T-helper 22 cell (primary cell): ENCODE results near the gene NRN1.
"Not testable (repeated sequence)": the region's sequence is repeated elsewhere in the genome, so short reads cannot be mapped to it uniquely, and the experiment has no call there.

Source experiments
- DNase-seq: peaks from one replicate; pipeline ENCODE4 v3.0.0-alpha.2; 2020; ENCODE audit warnings: low read depth

Gene NRN1, protein sequence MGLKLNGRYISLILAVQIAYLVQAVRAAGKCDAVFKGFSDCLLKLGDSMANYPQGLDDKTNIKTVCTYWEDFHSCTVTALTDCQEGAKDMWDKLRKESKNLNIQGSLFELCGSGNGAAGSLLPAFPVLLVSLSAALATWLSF

DNA sequence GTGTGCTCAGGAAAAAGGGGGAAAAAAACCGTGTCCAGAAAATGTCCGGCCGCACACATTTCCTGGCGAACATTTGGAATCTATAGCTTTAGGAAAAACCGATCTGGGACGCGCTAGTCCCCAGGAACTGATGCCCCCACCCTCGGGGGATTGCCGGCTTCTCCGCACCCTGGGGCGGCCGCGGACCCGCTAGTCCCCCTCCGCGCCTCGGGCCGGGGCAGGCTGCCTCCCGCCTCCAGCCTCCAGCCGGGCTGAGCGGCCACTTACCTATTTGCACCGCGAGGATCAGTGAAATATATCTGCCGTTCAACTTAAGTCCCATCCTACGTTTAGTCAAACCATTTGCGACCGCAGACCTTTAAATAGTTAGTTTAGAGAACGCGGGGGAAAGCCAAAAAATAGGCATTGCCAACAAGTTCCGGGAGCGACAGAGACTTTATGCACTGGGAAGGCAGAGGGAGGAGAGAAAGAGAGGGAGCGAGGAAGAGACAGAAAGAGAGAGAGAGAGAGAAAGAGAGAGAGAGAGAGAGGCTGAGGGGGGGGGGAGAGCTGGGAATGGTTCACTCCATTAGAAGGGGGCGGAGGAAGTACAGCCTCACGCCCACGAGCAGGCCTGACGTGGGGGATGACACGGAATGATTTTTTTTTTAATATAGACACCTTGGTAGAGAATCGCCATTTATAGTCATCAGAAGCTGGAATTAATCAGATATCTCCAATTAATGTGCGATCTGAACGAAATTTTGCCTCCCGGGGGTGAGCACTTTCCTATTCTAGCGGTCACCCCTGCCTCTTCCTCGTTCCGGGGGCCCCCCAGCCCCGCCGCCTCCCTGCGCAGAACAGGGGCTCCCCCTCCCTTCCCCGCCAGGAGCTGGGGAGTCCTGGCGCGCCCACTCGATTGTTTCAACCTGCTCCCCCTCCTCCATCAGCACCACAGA lies at the start of gene NRN1:
Gene NRN1, minus strand, starts transcription at position 498 of the 938 bp plus-strand sequence. Its CDS starts 176 bp downstream, at position 322.
- no peak for DNase-seq

DNA sequence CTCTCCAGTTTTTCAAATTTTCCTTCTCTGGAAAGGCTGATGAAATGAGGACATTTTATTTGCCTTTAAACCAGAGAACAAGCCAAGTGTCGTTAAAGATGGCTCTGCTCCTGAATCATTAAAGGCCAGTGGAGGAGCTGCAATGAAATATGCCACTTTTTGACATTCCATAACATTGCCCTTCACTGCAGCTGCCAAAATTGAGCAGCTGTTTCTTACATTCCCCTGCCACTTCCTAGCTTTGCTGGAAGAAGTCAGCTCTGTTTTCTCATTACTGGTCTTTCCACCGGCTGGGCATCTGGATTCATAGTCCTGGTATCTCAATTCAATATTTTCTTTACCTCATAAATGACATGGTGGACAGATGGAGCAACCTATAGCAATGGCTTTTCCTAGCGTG lies 45.5 kb upstream of the NRN1 start:
- DNase-seq: no peak

DNA sequence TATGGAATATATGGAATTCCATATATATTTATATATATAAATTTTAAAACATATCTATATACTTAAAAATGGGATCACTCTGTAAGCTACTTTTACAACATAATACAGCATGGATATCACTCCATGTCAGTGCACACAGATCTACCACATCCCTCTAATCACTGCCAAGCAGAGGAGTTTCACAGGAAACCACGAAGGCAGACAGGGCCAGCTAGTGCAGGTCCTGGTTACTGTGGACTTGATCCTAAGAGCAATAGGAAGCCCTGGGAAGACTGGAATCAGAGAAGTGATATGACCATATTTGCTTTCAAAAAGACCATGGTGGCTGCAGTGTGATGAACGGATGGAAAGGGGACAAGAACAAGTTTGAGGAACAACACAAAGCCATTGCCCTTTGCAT lies 40.0 kb upstream of the NRN1 start:
- no peak for DNase-seq

DNA sequence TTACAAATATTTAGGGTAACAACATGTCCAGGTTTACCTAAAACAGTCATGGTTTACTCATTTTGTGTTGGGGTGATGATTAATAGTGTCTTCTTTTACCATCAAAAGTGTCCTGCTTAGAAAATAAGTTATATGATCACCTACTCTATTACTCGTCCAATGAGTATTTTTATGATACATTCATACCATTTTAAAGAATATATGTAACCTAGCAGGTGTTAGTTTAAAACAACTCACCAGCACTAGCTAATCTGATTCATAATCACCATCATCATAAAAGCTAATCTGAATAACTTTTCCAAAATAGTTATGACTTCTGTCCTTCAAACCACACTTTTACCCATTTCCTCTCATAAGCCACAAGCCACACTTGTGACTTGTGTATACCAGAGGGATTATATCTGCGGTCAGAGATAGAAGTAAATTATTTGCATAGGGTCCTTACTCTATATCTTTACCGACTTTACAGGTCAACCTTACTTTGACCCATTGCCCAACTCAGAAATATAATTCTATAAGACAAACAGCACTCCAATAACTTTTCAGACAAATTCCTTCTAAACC lies 33.3 kb upstream of the NRN1 start:
- DNase-seq: no peak

DNA sequence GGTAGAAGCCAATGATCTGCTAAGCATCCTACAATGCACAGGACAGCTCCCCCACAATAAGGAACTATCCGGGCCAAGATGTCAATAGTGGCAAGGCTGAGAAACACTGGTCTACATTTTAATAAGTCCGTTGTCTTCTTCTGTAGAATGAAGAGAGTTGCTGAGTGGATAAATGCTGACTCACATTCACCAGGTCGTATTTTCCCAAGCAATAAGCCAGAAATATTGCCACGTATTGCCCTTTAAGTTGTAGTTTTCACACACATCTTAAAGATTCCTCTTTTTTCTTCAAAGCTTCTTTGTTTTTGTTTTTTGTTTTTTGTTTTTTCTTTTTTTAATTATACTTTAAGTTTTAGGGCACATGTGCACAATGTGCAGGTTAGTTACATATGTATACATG lies 30.5 kb upstream of the NRN1 start:
- no peak for DNase-seq

DNA sequence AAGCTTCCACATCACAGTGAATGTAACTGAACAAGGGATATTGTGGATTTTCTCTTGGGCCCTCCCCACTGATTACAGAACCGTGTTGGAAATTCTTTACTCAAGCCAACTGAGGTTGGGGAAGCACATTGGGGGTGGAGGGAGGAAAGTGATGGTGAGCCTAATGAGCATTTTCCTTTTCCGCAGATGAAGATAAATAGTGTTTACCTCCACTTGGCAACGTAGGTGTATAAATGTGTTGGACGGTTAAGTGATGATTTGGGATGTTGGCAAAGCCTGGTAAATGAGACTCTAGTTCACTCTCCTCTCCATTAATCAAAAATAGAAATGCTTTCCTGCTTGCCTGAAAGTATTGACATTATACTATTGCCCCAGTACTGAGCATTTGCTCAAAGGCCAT lies 27.1 kb upstream of the NRN1 start:
- no peak for DNase-seq

DNA sequence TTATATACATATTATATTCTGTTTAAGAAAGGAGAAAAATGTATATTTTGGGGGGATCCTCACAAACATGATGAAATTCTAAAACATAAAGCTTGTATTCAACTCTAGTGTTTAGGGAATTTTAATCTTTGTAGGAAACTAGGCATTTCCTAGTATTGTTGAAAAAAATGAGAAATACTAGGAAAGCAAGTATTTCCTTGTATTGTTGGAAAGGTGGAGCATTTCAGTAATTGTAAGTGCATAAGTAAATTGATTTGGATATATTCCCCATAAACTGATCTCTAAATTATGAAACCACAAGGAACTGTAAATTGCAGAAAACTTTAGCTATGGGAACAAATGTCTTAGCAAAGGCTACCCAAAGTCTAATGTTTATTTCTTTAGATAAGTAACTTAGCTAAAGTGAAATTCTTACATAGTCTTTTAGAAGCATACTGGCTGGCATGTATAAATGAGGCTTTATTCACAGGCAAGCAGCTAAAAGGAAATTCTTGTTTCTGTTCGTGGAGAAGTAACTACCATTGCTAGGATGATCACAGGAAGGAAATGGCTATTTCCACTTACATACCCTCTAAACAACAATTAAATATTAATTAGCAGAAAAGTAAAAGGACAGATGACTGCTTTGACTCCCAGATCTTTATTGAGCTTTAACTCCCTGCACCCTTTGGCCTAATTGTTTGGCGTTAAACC lies 19.9 kb upstream of the NRN1 start:
- no peak for DNase-seq

DNA sequence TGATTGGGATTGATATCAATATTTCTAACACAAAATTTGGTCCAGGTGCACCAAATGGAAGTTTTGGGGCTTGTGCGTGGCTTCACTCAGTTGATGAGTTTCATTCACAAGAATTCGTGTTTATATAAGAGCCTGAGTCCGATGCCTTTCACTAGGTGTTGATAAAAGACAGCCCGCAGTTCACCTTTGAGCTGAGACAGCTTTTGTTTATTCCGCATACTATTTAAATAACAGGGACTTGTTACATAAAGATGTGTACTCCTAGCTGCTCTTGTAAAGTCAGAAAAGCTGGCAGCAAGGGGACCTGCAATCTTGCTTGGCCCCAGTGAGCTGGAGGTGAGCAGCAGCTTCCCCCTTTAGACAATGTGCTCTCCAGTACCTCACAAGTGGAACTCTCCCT lies 19.0 kb upstream of the NRN1 start:
- no peak for DNase-seq

DNA sequence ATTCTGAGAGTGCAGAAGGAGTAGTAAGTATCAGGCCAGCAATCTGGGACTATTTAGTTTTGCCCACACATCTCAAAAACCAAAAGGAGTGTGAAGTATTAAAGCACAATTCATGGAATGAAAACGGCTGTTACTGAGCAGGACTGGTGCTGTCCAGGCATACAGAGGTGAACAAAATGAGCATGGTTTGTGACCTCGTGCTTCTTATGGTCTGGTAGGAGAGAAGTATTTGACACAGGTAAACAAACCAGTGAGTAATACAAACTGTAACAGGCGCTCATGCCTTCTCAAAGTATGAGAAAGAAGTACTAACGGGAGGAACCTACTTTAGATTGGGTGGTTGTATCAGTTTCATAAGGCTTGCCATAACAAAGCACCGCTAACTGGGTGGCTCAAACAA lies 17.5 kb upstream of the NRN1 start:
- DNase-seq: no peak

DNA sequence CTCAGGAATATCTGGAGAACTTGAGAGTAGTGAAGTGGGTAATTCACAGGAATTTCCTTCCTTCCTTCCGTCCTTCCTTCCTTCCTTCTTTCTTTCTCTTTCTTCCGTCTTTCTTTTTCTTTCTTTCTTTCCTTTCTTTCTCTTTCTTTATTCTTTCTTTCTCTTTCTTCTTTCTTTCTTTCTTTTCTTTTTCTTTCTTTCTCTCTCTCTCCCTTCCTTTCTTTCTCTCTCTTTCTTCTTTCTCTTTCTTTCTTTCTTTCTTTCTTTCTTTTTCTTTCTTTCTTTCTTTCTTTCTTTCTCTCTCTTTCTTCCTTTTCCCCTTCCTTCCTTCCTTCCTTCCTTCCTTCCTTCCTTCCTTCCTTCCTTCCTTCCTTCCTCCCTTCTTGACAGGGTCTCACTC lies 16.1 kb upstream of the NRN1 start:
- DNase-seq: not testable (repeated sequence)

DNA sequence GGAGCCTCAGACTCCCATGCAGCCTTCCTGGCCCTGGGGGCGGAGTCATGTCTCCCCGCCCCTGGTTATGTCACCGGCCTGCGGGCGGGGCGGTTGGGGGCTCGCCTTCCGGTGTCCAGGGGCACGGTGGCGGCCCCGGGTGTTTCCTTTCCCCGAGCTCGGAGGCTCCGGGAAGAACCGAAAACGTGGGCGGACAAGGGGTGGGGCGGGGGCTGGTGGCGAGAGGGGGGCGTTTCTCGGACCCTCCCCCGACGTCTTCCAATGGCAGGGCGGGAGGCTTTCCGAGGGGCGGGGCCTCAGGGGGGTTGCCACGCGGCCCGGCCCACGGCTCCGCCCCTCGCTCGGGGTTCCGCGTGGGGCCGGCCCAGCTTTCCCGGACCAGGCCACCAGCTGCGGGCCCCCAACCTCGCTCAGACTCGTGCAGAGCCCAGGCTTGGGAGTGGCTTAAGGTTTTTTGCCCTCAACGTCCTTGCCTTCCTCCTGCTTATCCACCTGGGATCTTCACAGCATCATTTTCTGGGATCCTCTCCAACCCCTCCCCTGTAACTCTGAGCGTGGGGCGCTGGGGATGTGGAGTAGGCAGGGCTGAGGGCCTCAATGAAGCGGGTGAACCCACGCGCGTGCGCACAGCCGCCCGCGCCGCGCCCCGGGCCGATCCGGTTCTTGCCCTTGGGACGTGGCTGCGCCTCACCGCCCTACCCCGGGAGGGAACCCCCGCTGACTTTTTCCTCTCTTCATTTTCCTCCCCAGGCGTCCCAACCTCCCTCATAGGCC lies 2.1 kb upstream of the NRN1 start:
- DNase-seq: no peak

DNA sequence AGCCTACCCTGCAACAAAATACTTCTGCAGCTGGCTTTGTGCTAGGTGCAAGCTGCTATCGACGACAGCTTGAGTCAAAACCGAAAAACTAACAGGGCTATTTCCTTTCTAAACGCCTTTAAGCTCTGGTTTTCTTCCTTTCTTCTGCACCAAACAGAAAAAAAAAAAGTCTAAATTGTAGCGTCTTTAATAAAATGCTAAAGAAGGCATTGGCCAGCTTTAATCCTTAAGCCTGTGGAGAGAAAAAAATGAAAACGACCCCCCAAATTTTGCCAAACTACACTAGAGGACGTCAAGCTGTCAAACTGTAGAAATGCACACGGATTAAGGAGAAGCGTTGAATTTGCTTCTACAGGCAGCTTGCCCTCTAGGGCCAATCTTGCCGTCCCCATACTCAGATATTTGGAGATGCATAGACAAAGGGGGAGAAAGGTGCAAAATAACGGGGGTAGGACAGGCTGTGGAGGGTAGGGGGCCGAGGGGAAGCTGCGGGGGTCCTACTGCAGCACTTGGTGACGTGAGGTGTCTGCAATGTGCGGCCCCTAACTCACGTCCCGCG lies 1.4 kb upstream of the NRN1 start:
- DNase-seq: no peak

DNA sequence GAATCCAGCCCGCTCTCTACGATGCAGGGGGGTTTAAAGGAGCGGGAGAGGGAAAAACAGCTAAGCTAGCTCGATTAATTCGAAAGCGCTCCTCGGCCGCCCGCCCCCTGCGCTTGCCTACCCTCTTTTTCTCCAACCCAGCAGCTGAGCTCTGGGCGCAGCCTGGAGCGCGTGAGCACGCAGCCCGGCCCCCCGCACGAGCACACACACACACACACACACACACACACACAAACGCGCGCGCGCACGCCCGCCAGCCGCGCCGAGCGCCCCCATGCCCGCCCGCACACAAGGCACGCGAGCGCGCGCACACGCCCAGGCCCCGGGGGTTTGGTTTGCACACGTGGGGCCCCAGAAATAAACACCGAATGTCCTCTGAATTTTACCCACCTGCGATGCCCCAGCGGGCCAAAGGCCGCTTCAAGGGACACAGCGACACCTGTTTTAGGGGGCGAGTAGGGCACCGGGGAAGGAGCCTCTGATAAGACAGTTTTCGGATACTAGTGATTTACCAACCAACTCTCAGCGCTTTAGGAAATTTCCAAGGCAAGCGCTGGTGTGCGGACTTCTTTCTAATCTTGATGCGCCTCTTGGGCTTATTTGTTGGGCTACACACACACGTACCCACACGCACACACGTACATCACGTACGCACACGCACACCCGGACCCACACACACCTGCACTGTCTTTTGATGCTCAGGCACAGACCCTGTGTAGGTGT lies 802 bp upstream of the NRN1 start:
- no peak for DNase-seq

DNA sequence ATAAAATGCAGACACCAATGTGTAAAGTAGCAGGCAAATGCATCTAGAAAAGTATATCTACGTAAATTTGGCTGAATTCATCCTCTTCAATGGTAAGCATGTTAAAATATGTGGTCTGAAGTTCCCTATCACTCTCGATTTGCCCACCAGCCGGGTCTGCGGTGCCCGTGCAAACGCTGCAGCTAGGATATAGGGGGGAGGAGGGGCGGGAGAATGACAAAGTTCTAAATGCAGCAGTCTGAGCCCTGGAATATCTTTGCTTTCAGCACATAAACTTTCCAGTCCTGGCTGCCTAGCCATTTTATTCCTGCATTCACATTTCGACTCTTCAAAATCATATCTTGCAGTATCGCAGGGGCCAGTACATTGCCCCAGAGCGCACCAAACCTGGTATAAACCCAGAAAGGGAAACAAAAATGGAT lies 708 bp downstream of the NRN1 start:
- DNase-seq: no peak

DNA sequence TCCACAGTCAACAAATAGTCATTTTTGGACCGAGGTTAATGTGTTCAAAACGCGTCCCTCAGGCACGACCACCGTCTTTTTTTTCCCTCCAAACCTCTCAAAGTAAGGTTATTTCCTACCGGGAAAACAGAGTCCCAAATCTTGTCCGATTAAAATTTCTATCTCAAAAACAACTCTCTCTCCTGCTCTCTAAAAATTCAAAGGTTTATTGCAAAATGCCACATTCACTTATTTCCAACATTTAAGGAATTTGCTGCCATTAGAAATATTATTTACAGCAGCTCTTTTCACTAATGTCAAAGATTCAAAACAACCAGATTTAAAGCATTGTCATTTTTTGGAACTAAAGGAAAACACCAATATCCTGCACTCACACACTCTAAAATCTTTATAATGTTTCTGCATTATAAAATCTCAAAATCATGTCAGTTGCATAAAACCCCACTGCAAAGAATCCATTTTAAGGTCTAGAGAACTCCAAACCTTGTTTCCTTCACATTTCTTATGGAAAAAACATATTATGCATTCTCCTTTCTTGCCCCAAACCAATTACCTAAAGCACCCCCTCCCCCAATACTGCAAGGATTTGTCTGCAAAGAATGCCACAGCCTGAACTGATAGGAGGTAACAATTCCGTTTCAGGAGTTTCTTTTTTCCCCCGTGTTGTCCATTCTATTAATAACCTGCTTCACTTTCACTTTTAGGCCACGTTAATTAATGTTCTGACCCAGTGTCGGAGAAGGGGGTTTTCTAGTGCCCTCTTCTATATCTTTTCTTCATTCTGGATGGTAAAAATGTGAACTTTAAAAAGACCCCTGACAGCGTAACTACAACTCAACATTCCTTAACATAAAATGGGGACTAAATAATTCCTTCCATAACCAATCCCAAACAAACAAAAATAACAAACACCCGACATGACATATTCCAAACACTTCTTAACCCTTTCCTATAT lies 1.4 kb downstream of the NRN1 start:
- DNase-seq: no peak

DNA sequence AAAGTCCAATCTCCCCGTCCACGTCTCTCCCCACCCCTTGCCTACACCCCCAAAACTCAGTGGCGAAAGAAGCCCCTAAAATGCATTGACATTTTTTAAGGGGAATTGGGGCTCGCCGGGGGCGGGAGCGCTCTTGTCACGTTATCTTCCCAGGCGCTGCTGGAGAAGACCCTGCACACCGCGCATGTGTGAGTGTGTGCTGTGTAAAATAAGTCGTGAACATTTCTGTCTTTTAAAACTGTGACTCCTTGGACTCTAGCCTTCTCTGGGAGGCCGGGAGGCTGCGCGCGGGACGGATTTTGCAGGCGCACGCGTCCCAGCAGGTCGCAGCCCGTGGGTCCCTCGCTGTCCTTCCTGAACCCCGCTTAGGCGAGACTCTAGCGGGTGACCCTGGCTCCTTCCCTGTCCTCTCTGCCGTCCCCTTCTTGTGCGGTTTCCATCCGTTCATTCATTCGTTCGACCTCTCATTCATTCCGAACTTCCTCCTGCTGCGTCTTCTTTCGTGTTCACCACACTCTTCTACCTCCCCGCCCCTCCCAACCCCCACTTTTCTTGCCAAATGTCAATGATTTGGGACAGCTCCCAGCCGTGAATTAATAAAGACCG lies 2.2 kb downstream of the NRN1 start:
- no peak for DNase-seq

DNA sequence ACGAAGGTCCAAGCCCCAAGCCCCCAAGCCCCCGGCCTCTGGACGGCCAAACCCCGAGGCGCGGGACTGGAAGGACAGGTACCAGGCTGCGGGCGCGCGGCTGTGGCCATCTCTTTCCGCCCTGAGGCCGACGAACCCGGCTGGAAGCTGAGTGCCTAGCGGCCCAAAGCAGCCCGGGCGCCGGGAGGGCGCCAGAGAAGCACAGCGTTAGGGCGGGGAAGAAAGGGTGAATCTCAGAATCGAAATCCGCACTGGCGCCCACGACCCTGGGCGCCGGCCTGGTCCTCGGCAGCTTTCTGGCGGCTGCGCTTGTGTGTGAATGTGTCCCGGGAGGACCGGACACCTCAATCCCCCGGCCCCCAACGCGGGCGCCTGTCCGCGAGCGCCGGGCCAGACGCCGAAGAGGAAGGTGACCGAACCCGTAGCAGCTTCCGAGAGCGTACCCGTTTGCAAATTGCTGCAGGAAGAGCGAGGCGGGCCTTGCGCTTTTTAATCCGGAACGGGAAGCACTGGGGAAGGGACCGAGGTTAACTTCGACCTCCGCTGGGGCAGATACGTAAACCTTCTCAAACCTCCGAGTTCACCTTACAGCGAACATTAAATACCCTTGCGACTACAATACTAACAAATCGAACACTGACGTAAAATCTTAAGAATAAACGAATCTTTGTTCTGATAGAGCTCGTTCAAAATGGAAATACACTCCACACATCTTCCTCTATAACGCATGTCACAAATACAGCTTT lies 2.9 kb downstream of the NRN1 start:
- DNase-seq: no peak

DNA sequence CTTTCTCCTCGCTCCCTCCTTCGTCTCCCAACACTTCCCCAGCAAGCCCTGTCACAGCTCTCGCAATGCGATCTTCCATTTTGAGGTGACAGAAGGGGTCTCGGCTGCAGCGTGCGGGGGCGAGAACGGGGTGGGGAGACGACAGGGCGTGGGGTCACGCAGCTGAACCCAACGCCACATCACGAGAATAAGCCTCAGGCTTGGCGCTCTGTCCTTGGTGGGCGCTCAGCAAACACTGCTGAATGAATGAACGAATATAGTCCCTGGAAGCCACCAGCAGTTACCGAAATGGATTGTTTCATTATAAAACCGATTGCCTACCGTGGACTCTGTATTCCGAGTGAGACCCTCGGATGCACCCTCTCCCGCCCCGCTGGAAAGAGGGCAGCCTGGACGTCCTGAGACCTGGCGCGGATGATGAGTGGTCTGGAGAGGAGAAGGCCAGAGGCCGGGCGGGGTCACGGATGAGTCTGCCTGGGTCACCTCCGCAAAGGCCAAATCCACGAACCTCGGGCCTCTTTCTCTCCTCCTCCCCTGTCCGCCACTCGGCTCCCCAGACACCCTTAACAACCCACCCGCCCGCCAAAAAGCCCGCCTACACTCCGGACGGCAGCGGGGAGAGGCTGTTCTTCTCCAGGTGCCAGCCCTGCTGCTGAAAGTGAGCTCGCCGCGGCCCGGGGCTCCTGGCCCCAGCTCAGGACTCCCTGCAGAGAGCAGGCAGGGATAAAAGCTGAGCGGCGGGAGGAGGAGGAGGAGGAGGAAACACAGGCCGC lies 3.7 kb downstream of the NRN1 start:
- no peak for DNase-seq
